Measurements from ENCODE around the gene NKX3-2. TPM values are rescaled to one million over a fixed set of nuclear protein-coding genes. Genes with fewer than 3 reads are reported as not detected.

NKX3-2 gene
- total and polyA plus RNA-seq, 10 of the 15 experiments (the other 5 are each of a cell fraction or from before 2014, with no cell fraction given): not detected

DNA sequence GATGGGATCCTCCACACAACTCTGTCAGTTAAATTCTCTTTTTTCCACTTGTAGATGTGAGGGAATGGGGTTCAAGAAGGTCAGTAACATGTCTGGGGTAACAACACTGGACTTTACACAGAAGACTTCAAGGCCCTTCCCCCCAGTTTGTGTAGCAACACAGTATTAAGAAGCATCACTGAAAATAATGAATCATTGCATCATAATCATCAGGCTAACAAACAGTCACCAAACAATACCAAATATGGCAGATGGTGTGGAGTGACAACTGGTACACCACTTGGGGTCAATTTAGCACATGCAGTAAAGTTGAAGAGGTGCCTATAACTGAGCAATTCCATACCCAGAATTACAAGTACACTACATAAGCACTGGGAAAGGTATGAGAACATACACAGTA is 44.6 kb upstream of the NKX3-2 start:
- RAD21 ChIA-PET (ENCODE audit: unreplicated experiment): no interaction called here
- Histone ChIP-seq H3K4me3 (no peak overlapping the region), H3K9ac (ENCODE audit: control insufficient read depth, insufficient read depth, low read length) (no peak overlapping the region), H2AFZ (ENCODE audit: control insufficient read depth, low read depth, low read length) (no peak overlapping the region), H3K36me3 (ENCODE audit: control insufficient read depth in 2 of 2, insufficient read depth in 2 of 2, low read length in 1 of 2) (peaks cover 2 to 21% of the 10 kb centered on the region in 2 experiments), H4K20me1 (ENCODE audit: control insufficient read depth, insufficient read depth) (no peaks in the 10 kb centered on the region), H3K4me2 (ENCODE audit: control insufficient read depth, insufficient read depth) (no peak overlapping the region), H3K79me2 (ENCODE audit: control insufficient read depth, insufficient read depth, low read length) (no peaks in the 10 kb centered on the region), H3K27ac (ENCODE audit: control insufficient read depth, insufficient read depth) (no peak overlapping the region), H3K27me3 (replicated peaks in 1 of 2; ENCODE audit: control insufficient read depth in 2 of 2, insufficient read depth in 2 of 2, low read length in 1 of 2) (no peaks in the 10 kb centered on the region), H3K9me3 (replicated peaks; ENCODE audit: control insufficient read depth, insufficient read depth, low read length) (no peaks in the 10 kb centered on the region), H3K4me1 (ENCODE audit: control insufficient read depth, insufficient read depth, low read length) (no peaks in the 10 kb centered on the region)
- POLR2A ChIA-PET: no interaction called here
- in situ Hi-C loops (cut with MboI) (no loop called here), intact Hi-C loops (cut with micrococcal nuclease; ENCODE audit: unreplicated experiment) (no loop called here)
- BruUV-seq (replicated peaks): no TSS peak
- DNase-seq (ENCODE audit: low read depth, low spot score): no peak
- SMC1A ChIA-PET (ENCODE audit: uncharacterized antibody, unreplicated experiment): no interaction called here
- TF ChIP-seq MYB (IDR thresholded peaks at IDR 0.05; ENCODE audit: borderline replicate concordance, low read depth, low read length): no peak
- no peak for ATAC-seq
- CTCF ChIA-PET: no interaction called here
- FAIRE-seq: no peak

DNA sequence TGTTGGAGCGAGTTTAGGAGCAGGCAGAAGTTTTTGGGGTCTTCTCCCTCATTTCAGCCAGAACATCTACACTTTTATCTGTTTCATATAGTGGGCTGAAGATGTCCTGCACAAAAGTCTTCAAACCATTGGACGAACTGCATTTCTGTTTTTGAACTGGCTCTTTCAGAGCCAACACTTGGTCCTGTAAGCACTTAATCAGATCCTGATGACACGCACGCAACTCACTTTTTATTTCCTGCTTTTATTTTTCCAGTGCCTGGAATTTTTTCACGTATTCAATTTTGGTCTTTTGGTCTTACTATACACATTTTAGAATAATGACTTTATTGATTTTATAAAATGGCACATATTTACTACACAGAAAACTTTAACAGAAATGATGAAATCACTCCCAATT is 40.2 kb upstream of the NKX3-2 start:
- no peak overlapping the region for H3K27ac ChIP-seq (ENCODE audit: control insufficient read depth, insufficient read depth)
- H4K20me1 ChIP-seq (ENCODE audit: control insufficient read depth, insufficient read depth): no peaks in the 10 kb centered on the region
- no TSS peak for BruUV-seq (replicated peaks)
- 95% methylated on average over 5 of the region's 5 CpGs for WGBS (ENCODE audit: insufficient coverage, insufficient replicate concordance, low lambda C conversion rate, missing lambda C conversion rate)
- H3K27me3 ChIP-seq (replicated peaks in 1 of 2; ENCODE audit: control insufficient read depth in 2 of 2, insufficient read depth in 2 of 2, low read length in 1 of 2): no peaks in the 10 kb centered on the region
- SMC1A ChIA-PET (ENCODE audit: uncharacterized antibody, unreplicated experiment): no interaction called here
- H3K9me3 ChIP-seq (replicated peaks; ENCODE audit: control insufficient read depth, insufficient read depth, low read length): no peaks in the 10 kb centered on the region
- peaks cover 2 to 17% of the 10 kb centered on the region in 2 experiments for H3K36me3 ChIP-seq (ENCODE audit: control insufficient read depth in 2 of 2, insufficient read depth in 2 of 2, low read length in 1 of 2)
- no peak overlapping the region for H3K4me2 ChIP-seq (ENCODE audit: control insufficient read depth, insufficient read depth)
- intact Hi-C loops (cut with micrococcal nuclease; ENCODE audit: unreplicated experiment): no loop called here
- no peak for FAIRE-seq
- no peaks in the 10 kb centered on the region for H3K79me2 ChIP-seq (ENCODE audit: control insufficient read depth, insufficient read depth, low read length)
- TF ChIP-seq SP1 (IDR thresholded peaks at IDR 0.05; ENCODE audit: low read depth, low read length): no peak
- no peak for TF ChIP-seq SUZ12 (IDR thresholded peaks at IDR 0.05; ENCODE audit: unreplicated experiment)
- no peak overlapping the region for H2AFZ ChIP-seq (ENCODE audit: control insufficient read depth, low read depth, low read length)
- no peak overlapping the region for H3K9ac ChIP-seq (ENCODE audit: control insufficient read depth, insufficient read depth, low read length)
- POLR2A ChIA-PET: no interaction called here
- H3K4me1 ChIP-seq (ENCODE audit: control insufficient read depth, insufficient read depth, low read length): no peaks in the 10 kb centered on the region
- no peak overlapping the region for H3K4me3 ChIP-seq
- in situ Hi-C loops (cut with MboI): no loop called here
- RAD21 ChIA-PET (ENCODE audit: unreplicated experiment): no interaction called here
- ATAC-seq: no peak
- CTCF ChIA-PET: interaction anchor here (1.3 kb wide), 1 partner anchor 70 kb away, joined by 3 read pairs; no protein-coding TSS in a partner anchor
- DNase-seq (ENCODE audit: low read depth, low spot score): no peak
